T-helper 2 cell (primary cell): ENCODE measurements around the gene ADGRL2.

Source experiments
- DNase-seq, 5 experiments: peaks; one replicate each; pipeline versions ENCODE4 v3.0.0 to v3.0.0-alpha.2; 2012 to 2022

ADGRL2 gene

GRCh38 chr1:81806432-81806770, 5.7 kb downstream of the ADGRL2 start:
- DNase-seq, result no peak

- DNase-seq, result no peak
Observed at GRCh38 chr1:81808760-81809159, 8.0 kb downstream of the ADGRL2 start.

GRCh38 chr1:81809808-81810207, 9.1 kb downstream of the ADGRL2 start:
- no peak for DNase-seq

GRCh38 chr1:81811757-81812371, 11.1 kb downstream of the ADGRL2 start:
- no peak for DNase-seq

GRCh38 chr1:81812712-81813111, 12.0 kb downstream of the ADGRL2 start:
- no peak for DNase-seq

GRCh38 chr1:81813691-81814090, 13.0 kb downstream of the ADGRL2 start:
- DNase-seq, result no peak

GRCh38 chr1:81819613-81820012, 18.9 kb downstream of the ADGRL2 start:
- no peak for DNase-seq

- no peak for DNase-seq
Observed at GRCh38 chr1:81820765-81821164, 20.0 kb downstream of the ADGRL2 start.

- DNase-seq, result no peak
Observed at GRCh38 chr1:81823082-81823481, 22.3 kb downstream of the ADGRL2 start.

- no peak for DNase-seq
Observed at GRCh38 chr1:81824759-81825158, 24.0 kb downstream of the ADGRL2 start.

GRCh38 chr1:81827942-81828341, 27.2 kb downstream of the ADGRL2 start:
- no peak for DNase-seq

GRCh38 chr1:81832573-81832972, 31.8 kb downstream of the ADGRL2 start:
- DNase-seq, result no peak

- no peak for DNase-seq
Observed at GRCh38 chr1:81833722-81834121, 33.0 kb downstream of the ADGRL2 start.

- no peak for DNase-seq
Observed at GRCh38 chr1:81834268-81834667, 33.5 kb downstream of the ADGRL2 start.

- DNase-seq, result no peak
Observed at GRCh38 chr1:81834921-81835698, 34.4 kb downstream of the ADGRL2 start.

GRCh38 chr1:81836007-81836626, 35.4 kb downstream of the ADGRL2 start:
- no peak for DNase-seq

GRCh38 chr1:81838600-81839218, 38.0 kb downstream of the ADGRL2 start:
- no peak for DNase-seq

GRCh38 chr1:81840805-81841204, 40.1 kb downstream of the ADGRL2 start:
- DNase-seq, result no peak

GRCh38 chr1:81841795-81842194, 41.1 kb downstream of the ADGRL2 start:
- no peak for DNase-seq

- DNase-seq, result no peak
Observed at GRCh38 chr1:81844477-81844876, 43.7 kb downstream of the ADGRL2 start.

GRCh38 chr1:81846630-81847029, 45.9 kb downstream of the ADGRL2 start:
- no peak for DNase-seq

GRCh38 chr1:81847063-81847462, 46.3 kb downstream of the ADGRL2 start:
- no peak for DNase-seq

- no peak for DNase-seq
Observed at GRCh38 chr1:81848880-81849682, 48.3 kb downstream of the ADGRL2 start.
